ENCODE measurements around the gene VPS11.

The VPS11 gene

GRCh38 chr11:119047205-119047604 lies 20.4 kb upstream of the VPS11 start:
- TF ChIP-seq, protein P1, sequence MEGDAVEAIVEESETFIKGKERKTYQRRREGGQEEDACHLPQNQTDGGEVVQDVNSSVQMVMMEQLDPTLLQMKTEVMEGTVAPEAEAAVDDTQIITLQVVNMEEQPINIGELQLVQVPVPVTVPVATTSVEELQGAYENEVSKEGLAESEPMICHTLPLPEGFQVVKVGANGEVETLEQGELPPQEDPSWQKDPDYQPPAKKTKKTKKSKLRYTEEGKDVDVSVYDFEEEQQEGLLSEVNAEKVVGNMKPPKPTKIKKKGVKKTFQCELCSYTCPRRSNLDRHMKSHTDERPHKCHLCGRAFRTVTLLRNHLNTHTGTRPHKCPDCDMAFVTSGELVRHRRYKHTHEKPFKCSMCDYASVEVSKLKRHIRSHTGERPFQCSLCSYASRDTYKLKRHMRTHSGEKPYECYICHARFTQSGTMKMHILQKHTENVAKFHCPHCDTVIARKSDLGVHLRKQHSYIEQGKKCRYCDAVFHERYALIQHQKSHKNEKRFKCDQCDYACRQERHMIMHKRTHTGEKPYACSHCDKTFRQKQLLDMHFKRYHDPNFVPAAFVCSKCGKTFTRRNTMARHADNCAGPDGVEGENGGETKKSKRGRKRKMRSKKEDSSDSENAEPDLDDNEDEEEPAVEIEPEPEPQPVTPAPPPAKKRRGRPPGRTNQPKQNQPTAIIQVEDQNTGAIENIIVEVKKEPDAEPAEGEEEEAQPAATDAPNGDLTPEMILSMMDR (IDR thresholded peaks at IDR 0.05; ENCODE audit: low read depth, low read length, missing control alignments) = no peak
- H3K4me3 ChIP-seq (replicated peaks; ENCODE audit: low read depth, low read length) = no peak overlapping the region
- DNase-seq (ENCODE audit: extremely low read depth, low read depth) = no peak

GRCh38 chr11:119048644-119049043 lies 19.0 kb upstream of the VPS11 start:
- DNase-seq (ENCODE audit: extremely low read depth, low read depth) = no peak
- no peak overlapping the region for H3K4me3 ChIP-seq (replicated peaks; ENCODE audit: low read depth, low read length)
- TF ChIP-seq, protein P1 (IDR thresholded peaks at IDR 0.05; ENCODE audit: low read depth, low read length, missing control alignments) = no peak

DNA sequence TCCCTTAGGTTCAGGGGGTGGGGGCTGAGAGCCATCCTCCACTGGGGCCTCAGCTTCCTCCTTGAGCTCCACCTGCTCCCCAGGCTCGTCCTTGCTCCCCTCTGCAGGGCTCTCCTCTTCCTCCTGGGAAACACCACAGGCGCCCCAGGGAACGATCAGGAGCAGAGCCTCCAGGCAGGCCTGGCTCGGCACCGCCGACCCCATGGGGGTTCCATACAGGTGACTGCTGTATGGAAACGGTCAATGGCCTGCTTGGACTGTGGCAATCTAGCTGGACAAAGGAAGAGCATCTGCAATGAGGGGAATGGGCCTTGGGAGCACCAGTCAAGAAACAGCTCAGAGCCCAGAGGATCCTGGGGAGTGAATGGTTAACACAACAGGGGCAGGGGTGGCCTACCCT lies 18.5 kb upstream of the VPS11 start:
- no peak for DNase-seq (ENCODE audit: extremely low read depth, low read depth)
- H3K4me3 ChIP-seq (replicated peaks; ENCODE audit: low read depth, low read length) = no peak overlapping the region
- TF ChIP-seq, protein P1 (IDR thresholded peaks at IDR 0.05; ENCODE audit: low read depth, low read length, missing control alignments) = no peak

DNA sequence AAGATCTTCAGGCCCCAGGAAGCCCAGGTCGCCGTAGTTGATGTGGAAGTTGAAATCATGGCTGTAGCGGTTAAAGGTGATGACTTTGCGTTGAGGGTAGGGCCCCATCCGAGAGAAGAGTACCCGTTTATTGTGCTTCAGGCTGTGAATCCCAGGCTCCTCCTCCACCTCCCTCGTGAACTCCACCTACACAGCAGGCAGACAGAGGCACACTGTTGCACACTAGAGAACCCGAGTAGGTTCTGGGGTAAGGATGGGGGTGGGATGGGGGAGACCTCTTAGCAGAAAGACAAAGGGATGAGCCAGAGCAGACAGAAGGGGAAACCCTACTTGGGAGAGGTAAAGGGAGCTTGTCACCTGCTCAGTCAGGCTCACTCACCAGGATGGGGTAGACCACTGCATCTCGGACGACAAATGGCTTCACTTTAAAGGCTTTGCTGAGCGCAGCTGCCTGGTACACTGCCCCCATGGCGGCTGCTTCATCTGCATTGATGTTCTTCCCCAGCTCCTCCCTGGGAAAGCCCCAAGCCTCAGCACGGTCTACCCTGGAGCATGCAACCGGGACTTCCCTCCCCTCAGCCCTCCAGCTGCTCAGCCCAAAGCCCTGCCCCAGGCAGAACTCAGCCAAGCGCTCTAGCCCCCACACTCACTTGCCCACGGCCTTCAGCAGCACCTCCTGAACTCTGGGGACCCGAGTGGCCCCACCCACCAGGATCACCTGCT lies 16.0 kb upstream of the VPS11 start:
- no peak for DNase-seq (ENCODE audit: extremely low read depth, low read depth)
- H3K4me3 ChIP-seq (replicated peaks; ENCODE audit: low read depth, low read length) = no peak overlapping the region
- TF ChIP-seq, protein P1 (IDR thresholded peaks at IDR 0.05; ENCODE audit: low read depth, low read length, missing control alignments) = no peak

- no peak for DNase-seq (ENCODE audit: extremely low read depth, low read depth)
- TF ChIP-seq, protein P1 (IDR thresholded peaks at IDR 0.05; ENCODE audit: low read depth, low read length, missing control alignments) = no peak
These were observed 15.3 kb upstream of the VPS11 start for GRCh38 chr11:119052163-119052814.

GRCh38 chr11:119054418-119054817 lies 13.2 kb upstream of the VPS11 start:
- DNase-seq (ENCODE audit: extremely low read depth, low read depth) = no peak
- no peak overlapping the region for H3K4me3 ChIP-seq (replicated peaks; ENCODE audit: low read depth, low read length)
- TF ChIP-seq, protein P1 (IDR thresholded peaks at IDR 0.05; ENCODE audit: low read depth, low read length, missing control alignments) = no peak

More at GRCh38 chr11:119052163-119052814, 15.3 kb upstream of the VPS11 start:
- no peak overlapping the region for H3K4me3 ChIP-seq (replicated peaks; ENCODE audit: low read depth, low read length)

Measured in HFF-Myc (cell line).